Stimulated activated CD4-positive, alpha-beta T cell treated with anti-CD3 and anti-CD28 coated beads, TNF-alpha, amount 100 ng/mL, for 4 hours (primary cell): ENCODE data around the gene JMJD7.

Source experiments
- DNase-seq, 3 experiments: peaks; one replicate each; pipeline ENCODE4 v3.0.0-alpha.2; 2020; ENCODE audit warnings: low read depth in 3 of 3

Gene JMJD7

DNA sequence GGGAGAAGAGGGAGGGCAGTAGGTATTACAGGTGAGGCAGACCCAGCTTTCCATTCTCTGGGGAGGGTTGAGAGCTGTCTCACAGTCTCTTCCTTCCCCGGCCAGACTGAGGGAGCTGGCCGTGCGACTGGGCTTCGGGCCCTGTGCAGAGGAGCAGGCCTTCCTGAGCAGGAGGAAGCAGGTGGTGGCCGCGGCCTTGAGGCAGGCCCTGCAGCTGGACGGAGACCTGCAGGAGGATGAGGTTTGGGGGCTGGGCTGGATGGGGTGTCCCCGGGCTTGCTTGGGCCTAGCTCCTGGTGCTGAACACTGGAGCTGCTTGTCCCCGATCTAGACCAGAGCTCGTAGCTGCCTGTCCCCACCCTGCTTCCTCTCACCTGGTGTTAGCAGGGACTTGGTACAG lies 15.7 kb downstream of the JMJD7 start:
- no peak for DNase-seq

- no peak for DNase-seq
Observed at GRCh38 chr15:41844814-41845213, 16.9 kb downstream of the JMJD7 start.

DNA sequence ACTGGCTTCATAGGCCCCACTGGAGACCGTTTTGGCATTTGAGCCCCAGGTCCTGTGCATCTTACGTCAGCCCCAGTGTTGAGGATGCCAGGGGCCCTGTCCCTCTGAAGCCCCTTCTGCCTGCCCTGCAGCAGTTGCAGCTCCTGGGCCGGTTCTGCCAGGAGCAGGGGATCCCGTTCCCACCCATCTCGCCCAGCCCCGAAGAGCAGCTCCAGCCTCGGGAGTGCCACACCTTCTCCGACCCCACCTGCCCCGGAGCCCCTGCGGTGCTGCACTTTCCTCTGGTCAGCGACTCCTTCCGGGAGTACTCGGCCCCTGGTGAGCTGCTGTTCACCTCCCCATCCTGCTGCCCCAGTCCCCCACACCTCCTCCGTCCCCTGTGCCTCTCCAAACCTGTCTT lies 19.3 kb downstream of the JMJD7 start:
- DNase-seq: no peak

GRCh38 chr15:41847981-41848380 lies 20.1 kb downstream of the JMJD7 start:
- no peak for DNase-seq

GRCh38 chr15:41848631-41849030 lies 20.7 kb downstream of the JMJD7 start:
- DNase-seq: no peak

- no peak for DNase-seq
Observed at GRCh38 chr15:41849204-41849603, 21.3 kb downstream of the JMJD7 start.

GRCh38 chr15:41849861-41850260 lies 22.0 kb downstream of the JMJD7 start:
- DNase-seq: no peak

DNA sequence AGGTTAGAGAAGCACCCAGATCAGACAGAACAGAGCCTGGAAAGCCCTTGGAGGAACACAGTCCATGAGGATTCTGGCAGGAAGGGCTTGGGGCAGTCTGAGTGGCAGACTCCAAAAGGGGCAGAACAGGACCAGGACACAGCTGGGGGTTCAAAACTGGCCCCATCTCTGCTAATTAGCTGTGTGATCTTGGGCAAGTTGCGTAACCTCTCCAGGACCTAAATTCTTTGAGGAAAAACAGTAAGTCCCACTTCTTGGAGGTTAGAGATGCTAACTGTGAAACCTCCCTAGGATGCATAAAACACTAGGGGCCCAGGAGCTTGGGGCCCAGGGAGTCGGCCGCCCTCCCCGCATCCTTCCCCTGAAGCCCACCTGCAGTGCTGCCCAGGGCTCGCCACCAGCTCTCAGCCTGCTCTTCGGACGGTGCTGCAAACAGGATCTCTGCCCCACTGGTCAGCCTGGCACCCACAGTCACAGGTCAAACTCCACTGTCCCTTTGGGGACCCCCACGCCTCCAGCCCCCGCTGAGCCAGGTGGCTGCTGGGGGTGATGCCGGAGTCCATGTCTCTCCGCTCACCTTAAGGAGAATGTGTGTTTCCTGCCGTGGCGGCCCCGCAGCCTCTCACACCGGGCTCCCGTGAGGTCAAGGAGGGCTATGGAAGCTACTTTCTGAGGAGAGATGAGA lies 22.7 kb downstream of the JMJD7 start:
- DNase-seq: no peak

DNA sequence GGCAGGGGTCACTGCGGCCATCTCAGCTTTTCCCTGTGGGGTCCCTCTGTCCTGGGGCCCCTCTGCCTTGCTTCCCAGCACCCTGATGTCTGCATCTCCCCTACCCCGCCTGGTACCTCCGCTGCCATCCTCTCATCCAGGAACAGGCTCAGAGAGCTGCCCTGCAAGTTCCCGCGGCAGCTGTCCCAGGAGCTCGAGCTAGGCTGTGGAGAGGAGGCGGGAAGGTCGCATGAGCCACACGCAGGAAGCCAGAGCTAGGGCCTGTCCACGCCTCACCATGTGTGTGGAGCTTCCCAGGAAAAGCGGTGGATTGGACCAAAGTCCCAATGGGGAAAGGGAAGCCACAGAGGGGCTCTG lies 23.3 kb downstream of the JMJD7 start:
- DNase-seq: no peak

GRCh38 chr15:41851755-41852370 lies 24.0 kb downstream of the JMJD7 start:
- no peak for DNase-seq

DNA sequence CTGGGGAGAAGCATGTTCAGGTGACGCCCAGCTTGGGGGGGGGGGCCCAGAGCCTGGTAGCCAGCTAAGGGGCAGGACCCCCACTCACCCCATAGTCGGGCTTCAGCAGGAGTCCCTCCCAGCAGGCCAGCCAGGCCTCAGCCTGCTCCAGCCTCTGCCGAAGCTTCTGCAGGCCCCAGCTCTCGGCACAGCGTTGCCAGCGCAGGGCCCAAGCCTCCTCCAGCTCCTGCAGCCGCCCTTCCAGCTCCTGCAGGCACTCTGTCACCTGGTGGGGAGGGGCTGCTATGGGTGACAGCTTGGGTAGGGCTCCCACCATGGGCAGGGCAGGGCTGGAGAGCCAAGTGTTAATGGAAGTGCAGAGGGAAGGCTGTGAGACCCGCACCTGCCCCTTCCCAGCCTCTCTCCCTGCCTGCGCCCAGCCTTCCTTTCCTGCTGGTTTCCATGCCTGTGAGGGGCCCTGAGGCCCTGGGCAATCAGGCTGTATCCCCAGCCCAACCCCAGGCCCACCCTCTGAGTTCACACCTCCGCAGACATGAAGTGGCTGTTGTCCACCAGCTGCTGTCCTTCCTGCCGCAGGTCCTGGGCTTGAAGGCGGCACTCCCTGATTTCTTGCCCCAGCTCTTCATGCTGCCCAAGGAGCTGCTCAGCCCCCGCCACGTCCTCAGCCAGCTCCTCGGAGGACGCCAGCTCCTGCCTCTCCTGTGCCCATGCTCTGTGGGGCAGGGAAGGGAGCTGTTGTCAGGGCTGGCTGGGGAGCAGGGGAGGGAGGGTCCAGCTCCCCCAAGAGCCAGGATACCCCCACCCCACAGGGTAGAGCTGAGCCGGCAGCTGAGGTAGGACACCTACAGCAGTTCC lies 25.1 kb downstream of the JMJD7 start:
- DNase-seq: no peak

DNA sequence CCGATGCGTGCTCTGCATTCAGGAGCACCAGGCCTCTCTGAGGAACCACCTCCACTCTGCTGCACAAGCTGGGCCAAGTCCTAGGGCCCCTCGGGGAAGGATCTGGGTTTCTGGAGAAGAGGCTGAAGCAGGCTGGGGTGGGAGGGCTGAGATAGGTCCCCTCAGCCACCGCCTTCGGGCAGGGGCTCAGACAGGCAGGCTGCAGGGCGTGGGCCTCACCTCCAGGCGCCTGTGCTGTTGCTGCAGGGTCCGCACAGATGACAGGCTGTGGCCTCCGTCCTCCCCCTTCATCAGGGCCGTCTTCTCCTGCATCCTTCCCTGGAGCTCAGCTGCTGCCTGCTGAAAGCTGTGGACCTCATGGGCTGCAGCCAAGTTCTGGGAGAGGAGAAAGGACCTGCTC lies 25.9 kb downstream of the JMJD7 start:
- DNase-seq: no peak

- no peak for DNase-seq
Observed at GRCh38 chr15:41854443-41854842, 26.6 kb downstream of the JMJD7 start.

GRCh38 chr15:41855261-41855961 lies 27.5 kb downstream of the JMJD7 start:
- no peak for DNase-seq

DNA sequence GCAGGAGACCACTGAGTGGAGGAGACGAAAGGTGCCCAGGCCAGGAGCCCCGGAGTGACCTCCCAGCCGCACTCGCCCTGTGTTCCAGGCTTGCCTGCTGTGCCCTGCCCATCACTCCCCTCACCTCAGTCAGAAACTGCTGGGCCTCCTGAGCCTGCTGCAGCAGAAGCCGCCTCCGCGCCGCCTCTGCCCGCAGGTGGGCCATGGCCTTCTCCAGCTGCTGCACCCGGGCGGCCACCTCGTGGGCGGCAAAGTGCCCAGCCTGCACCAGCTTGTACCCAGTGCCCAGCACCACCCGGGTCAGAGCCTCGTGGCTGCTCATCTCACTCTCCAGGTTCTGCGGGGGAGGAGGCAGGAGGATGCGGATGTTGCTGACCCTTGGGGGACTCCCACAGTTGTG lies 28.4 kb downstream of the JMJD7 start:
- DNase-seq: no peak

DNA sequence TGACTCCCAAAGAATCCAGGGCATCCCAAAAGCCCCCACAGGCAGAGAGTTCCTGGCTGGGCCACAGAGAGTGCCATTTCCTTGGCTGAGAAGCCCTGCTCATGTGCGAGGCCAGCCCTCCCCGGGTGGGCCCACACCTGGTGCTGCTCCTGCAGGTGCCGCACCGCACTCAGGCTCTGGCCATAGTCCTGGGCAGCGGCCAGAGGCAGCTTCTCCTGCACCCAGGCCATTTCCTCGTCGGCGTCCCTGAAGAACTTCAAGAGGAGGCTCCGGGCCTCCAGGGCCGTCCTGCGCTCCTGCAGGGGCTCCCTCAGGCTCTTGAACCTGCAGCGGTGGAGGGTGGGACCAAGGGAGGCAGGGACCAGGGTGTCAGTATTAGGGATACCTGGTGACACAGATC lies 28.8 kb downstream of the JMJD7 start:
- no peak for DNase-seq

GRCh38 chr15:41857316-41857715 lies 29.4 kb downstream of the JMJD7 start:
- no peak for DNase-seq

DNA sequence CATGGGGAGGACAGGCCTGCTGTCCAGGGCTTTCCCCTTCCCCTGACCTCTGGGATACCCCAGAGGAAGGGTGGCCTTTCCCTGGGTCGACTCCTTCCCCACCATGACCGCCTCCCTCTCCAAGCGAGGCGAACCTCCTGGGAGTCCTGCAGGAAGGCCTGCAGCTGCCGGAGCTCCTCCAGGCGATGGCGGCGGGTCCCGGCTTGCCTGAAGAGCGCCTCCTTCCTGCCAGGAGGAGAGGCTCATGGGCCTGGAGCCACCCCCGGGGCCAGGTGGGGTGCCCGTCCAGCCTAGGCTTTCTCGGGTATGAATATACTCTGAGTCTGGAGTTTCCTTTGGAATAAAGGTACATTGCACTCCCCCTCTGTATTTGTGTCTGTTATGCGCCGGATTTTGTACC lies 30.9 kb downstream of the JMJD7 start:
- DNase-seq: no peak

DNA sequence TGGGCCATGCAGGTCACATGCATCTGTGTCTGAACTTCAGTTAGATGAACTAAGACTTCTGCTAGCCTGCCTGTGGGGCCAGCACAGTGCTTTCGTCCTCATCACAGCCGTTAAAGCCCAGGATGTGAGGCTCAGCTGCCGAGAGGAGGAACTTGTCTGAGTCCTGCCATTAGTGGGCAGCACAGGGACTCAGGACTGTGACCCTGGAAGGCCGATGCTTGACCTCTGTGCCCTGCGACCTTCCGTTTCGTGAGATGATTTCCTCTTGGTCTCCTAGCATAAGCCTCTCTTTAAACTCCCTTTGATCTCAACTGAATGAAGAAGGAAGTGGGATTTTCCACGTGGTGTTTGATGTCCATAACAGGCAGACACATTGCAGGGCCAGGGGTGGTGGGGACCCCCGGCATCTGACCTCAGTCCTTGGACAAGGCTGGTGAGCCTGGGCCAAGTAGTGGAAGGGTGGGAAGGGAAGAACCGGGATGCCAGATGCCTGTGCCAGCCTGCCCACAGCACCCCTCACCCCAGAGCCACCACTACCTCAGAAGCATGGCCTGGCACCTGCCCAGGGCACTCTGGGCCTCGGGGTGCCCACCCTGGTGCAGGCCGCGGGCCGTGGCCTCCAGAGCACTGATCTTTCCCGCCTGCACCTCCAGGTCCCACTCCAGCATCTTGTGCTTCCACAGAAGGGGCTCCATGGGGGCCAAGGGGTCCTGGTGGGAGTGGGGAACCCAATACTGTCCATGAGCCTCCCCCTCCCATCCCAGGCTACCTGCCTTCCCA lies 32.3 kb downstream of the JMJD7 start:
- DNase-seq: no peak

DNA sequence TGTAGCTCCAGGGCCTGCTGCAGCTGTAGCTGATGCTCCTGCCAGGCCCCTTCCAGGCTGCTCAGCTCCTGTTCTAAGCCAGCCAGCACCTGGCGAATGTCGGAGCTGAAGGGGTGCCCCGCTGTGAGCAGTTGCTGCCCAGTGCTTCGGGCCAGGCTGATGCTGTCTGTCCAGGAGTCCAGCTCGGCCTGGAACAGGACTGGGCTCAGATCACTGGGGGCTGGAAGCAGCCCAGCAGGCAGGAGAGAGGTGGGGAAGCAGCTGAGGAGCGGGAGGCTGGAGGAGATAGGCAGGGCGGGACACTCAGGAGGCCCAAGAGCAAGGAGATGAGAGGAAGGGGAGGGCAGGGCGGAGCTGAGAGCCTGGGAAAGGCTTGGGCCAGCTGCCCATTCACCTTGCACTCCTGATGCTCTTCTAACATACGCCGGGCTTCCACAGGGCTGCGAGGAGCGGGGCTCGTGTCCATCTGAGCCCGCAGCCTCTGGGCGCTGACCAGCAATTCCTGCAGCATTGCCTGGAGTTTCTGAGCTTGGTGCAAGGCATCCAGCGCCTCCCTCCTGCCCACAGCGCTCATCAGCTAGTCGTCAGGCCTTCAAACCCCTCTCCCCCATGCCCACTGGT lies 34.0 kb downstream of the JMJD7 start:
- DNase-seq: no peak

GRCh38 chr15:41862515-41863116 lies 34.7 kb downstream of the JMJD7 start:
- no peak for DNase-seq
